IMR-90 (cell line): ENCODE data around the gene KCNJ4. TPM values are rescaled to one million over a fixed set of nuclear protein-coding genes. Genes with fewer than 3 reads are reported as not detected.

Source experiments
- ATAC-seq: fragments of 200-7000 bp; cut with Tn5 transposase; 2 replicates; pipeline ENCODE4 v1.9.1; 2020; ENCODE audit warnings: low read depth, mild to moderate bottlenecking, moderate library complexity
- BruUV-seq: library from RNA; stranded (reverse); fragments of 400-500 nt; replicated peaks from 2 replicates; lab custom pipeline; 2021; lab: Mats Ljungman, UMichigan
- CTCF ChIA-PET: fragments of 300-600 bp; formaldehyde crosslinking; extraction: SDS; loops from one replicate; lab custom pipeline; 2021; ENCODE audit warnings: antibody characterized with exemption; lab: Yijun Ruan, JAX
- POLR2A ChIA-PET: fragments of 300-600 bp; sonication (Branson Sonifier 250); formaldehyde crosslinking; loops from one replicate; lab custom pipeline; 2022; ENCODE audit warnings: antibody characterized with exemption; ENCODE audit not compliant: unreplicated experiment; lab: Charles Lee
- DNase-seq: peaks from one replicate; pipeline ENCODE4 v3.0.0; 2013
- H2AFZ ChIP-seq: replicated peaks from 2 replicates; pipeline ENCODE3; 2013; ENCODE audit warnings: low read length, mild to moderate bottlenecking; ENCODE audit not compliant: poor library complexity
- H2AK5ac ChIP-seq: 2 replicates; pipeline ENCODE4 v1.6.1; 2013; ENCODE audit warnings: low read depth, low read length, inconsistent platforms
- H2AK9ac ChIP-seq: replicated peaks from 2 replicates; pipeline ENCODE3; 2013; ENCODE audit warnings: mild to moderate bottlenecking, low read depth, low read length, moderate library complexity; ENCODE audit not compliant: poor library complexity
- H2BK120ac ChIP-seq: 2 replicates; pipeline ENCODE4 v1.6.1; 2013; ENCODE audit warnings: low read depth, low read length, inconsistent platforms
- H2BK15ac ChIP-seq: 3 replicates; pipeline ENCODE4 v1.6.1; 2013; ENCODE audit warnings: low read depth, low read length, inconsistent platforms
- H2BK20ac ChIP-seq: 2 replicates; pipeline ENCODE4 v1.6.1; 2013; ENCODE audit warnings: low read depth, mild to moderate bottlenecking, inconsistent platforms, low read length, moderate library complexity
- H2BK5ac ChIP-seq: 2 replicates; pipeline ENCODE4 v1.6.1; 2013; ENCODE audit warnings: mild to moderate bottlenecking, low read depth, low read length, inconsistent platforms; ENCODE audit not compliant: poor library complexity, severe bottlenecking
- H3K14ac ChIP-seq: replicated peaks from 2 replicates; pipeline ENCODE4 v1.6.1; 2013; ENCODE audit warnings: low read depth, low read length, inconsistent platforms
- H3K18ac ChIP-seq: 2 replicates; pipeline ENCODE4 v1.6.1; 2013; ENCODE audit warnings: low read depth, low read length, control low read depth
- H3K23ac ChIP-seq: 2 replicates; pipeline ENCODE4 v1.6.1; 2013; ENCODE audit warnings: low read depth, low read length, inconsistent platforms
- H3K27ac ChIP-seq: 2 replicates; pipeline ENCODE4 v1.5.1; 2013; ENCODE audit warnings: mild to moderate bottlenecking, control low read depth, low read length; ENCODE audit not compliant: insufficient read depth
- H3K27me3 ChIP-seq: 2 replicates; pipeline ENCODE4 v1.6.1; 2013; ENCODE audit warnings: low read length; ENCODE audit not compliant: control insufficient read depth, insufficient read depth
- H3K36me3 ChIP-seq: 2 replicates; pipeline ENCODE4 v1.6.1; 2013; ENCODE audit warnings: low read length, mixed read lengths; ENCODE audit not compliant: control insufficient read depth, insufficient read depth
- H3K4ac ChIP-seq: 2 replicates; pipeline ENCODE4 v1.6.1; 2013; ENCODE audit warnings: low read depth, low read length, inconsistent platforms
- H3K4me1 ChIP-seq: 2 replicates; pipeline ENCODE4 v1.6.1; 2013; ENCODE audit warnings: low read length, mixed read lengths; ENCODE audit not compliant: control insufficient read depth, insufficient read depth
- H3K4me2 ChIP-seq: 2 replicates; pipeline ENCODE4 v1.6.1; 2013; ENCODE audit warnings: low read depth, mild to moderate bottlenecking, control low read depth, low read length, moderate library complexity
- H3K4me3 ChIP-seq: 2 replicates; pipeline ENCODE4 v1.5.1; 2013; ENCODE audit warnings: low read depth, mild to moderate bottlenecking, control low read depth, low read length, moderate library complexity; ENCODE audit not compliant: insufficient read depth
- H3K56ac ChIP-seq: 2 replicates; pipeline ENCODE4 v1.6.1; 2013; ENCODE audit warnings: low read length, inconsistent platforms; ENCODE audit not compliant: insufficient read depth; ENCODE audit errors: extremely low read depth
- H3K79me1 ChIP-seq, 2 experiments: 2 replicates each; pipeline ENCODE4 v1.6.1; 2013; ENCODE audit warnings: low read length in 2 of 2, inconsistent platforms in 1 of 2, low read depth in 1 of 2
- H3K9ac ChIP-seq: 2 replicates; pipeline ENCODE4 v1.6.1; 2013; ENCODE audit warnings: low read depth, low read length, control low read depth
- H3K9me1 ChIP-seq: 2 replicates; pipeline ENCODE4 v1.6.1; 2013; ENCODE audit warnings: low read length, inconsistent platforms; ENCODE audit not compliant: insufficient read depth
- H3K9me3 ChIP-seq: 2 replicates; pipeline ENCODE4 v1.6.1; 2013; ENCODE audit warnings: low read length; ENCODE audit not compliant: control insufficient read depth, insufficient read depth
- H4K20me1 ChIP-seq: 2 replicates; pipeline ENCODE4 v1.6.1; 2013; ENCODE audit warnings: low read length, inconsistent platforms; ENCODE audit not compliant: insufficient read depth
- H4K5ac ChIP-seq: 2 replicates; pipeline ENCODE4 v1.6.1; 2013; ENCODE audit warnings: mild to moderate bottlenecking, low read depth, low read length, control low read depth
- H4K8ac ChIP-seq, 2 experiments: 2 replicates each; pipeline ENCODE4 v1.6.1; 2013; ENCODE audit warnings: low read depth in 2 of 2, low read length in 2 of 2, control low read depth in 1 of 2, inconsistent platforms in 1 of 2
- H4K91ac ChIP-seq: 2 replicates; pipeline ENCODE4 v1.6.1; 2013; ENCODE audit warnings: low read depth, low read length, inconsistent platforms; ENCODE audit not compliant: insufficient read depth
- BHLHE40 ChIP-seq: fragments of 150-350 bp; IDR thresholded peaks from 2 replicates; pipeline ENCODE4 v1.6.1; 2016; ENCODE audit warnings: mild to moderate bottlenecking, low read depth, low read length
- CEBPB ChIP-seq: IDR thresholded peaks from 2 replicates; pipeline ENCODE4 v1.6.1; 2012; ENCODE audit warnings: low read depth, low read length, improper control_type of control experiment
- FOS ChIP-seq: fragments of 150-350 bp; IDR thresholded peaks from 2 replicates; pipeline ENCODE4 v1.6.1; 2016; ENCODE audit warnings: low read depth, low read length
- MAFK ChIP-seq: IDR thresholded peaks from 2 replicates; pipeline ENCODE4 v1.6.1; 2012; ENCODE audit warnings: low read depth, low read length, improper control_type of control experiment
- MAZ ChIP-seq: IDR thresholded peaks from 2 replicates; pipeline ENCODE4 v1.6.1; 2012; ENCODE audit warnings: low read depth, mild to moderate bottlenecking, low read length, improper control_type of control experiment, moderate library complexity, borderline replicate concordance
- MXI1 ChIP-seq: IDR thresholded peaks from 2 replicates; pipeline ENCODE4 v1.6.1; 2012; ENCODE audit warnings: low read depth, mild to moderate bottlenecking, low read length, moderate library complexity, borderline replicate concordance
- NFE2L2 ChIP-seq: fragments of 150-350 bp; IDR thresholded peaks from 2 replicates; pipeline ENCODE4 v1.6.1; 2016; ENCODE audit warnings: low read depth, mild to moderate bottlenecking, low read length
- POLR2A ChIP-seq: IDR thresholded peaks from 2 replicates; pipeline ENCODE4 v1.6.1; 2012; ENCODE audit warnings: mild to moderate bottlenecking, low read depth, low read length
- RAD21 ChIP-seq: IDR thresholded peaks from 2 replicates; pipeline ENCODE4 v1.6.1; 2012; ENCODE audit warnings: low read length, improper control_type of control experiment
- RCOR1 ChIP-seq: IDR thresholded peaks from 2 replicates; pipeline ENCODE4 v1.6.1; 2012; ENCODE audit warnings: mild to moderate bottlenecking, low read length, improper control_type of control experiment; ENCODE audit not compliant: insufficient replicate concordance
- SMC3 ChIP-seq: fragments of 150-350 bp; IDR thresholded peaks from 2 replicates; pipeline ENCODE4 v1.6.1; 2016; ENCODE audit warnings: low read depth, mild to moderate bottlenecking, antibody characterized with exemption, low read length, moderate library complexity
- WGBS, 2 experiments: methylation state at CpG; one replicate each; pipeline versions ENCODE4 v1.1.5 to v1.1.7; 2013; ENCODE audit warnings: missing lambda C conversion rate in 2 of 2; ENCODE audit not compliant: insufficient read length in 1 of 2; ENCODE audit errors: extremely low coverage in 2 of 2; 5-methylcytosine and 5-hydroxymethylcytosine counted together
- dilution Hi-C: fragments of 300-500 bp; cut with HindIII; formaldehyde crosslinking; loops from one replicate; pipeline ENCODE4 v1.14.3; 2018; ENCODE audit warnings: low sequenced_read_pairs; ENCODE audit not compliant: unreplicated experiment
- in situ Hi-C: fragments of 300-500 bp; cut with MboI; formaldehyde crosslinking; loops from 3 replicates; pipeline ENCODE4 v1.14.3; 2019; ENCODE audit warnings: low sequenced_read_pairs, inconsistent platforms, mixed read lengths
- intact Hi-C: fragments of 100-400 bp; cut with micrococcal nuclease; formaldehyde crosslinking; loops from 2 replicates; pipeline ENCODE4 v1.10.0; 2022
- polyA plus RNA-seq, 3 experiments: library from polyadenylated mRNA; depleted of rRNA; stranded (reverse); fragments of >200 nt; gene quantifications; 2 replicates each; pipeline ENCODE4 v1.2.3, GENCODE V29; 2012; ENCODE audit warnings: low replicate concordance in 1 of 3
- total RNA-seq: library from RNA; depleted of rRNA; stranded (reverse); fragments of >200 nt; gene quantifications from 2 replicates; pipeline ENCODE4 v1.2.3, GENCODE V29; 2012
- TF ChIP-seq, protein P1 (sequence below): fragments of 150-350 bp; IDR thresholded peaks from 2 replicates; pipeline ENCODE4 v1.6.1; 2017; ENCODE audit warnings: mild to moderate bottlenecking, antibody characterized with exemption, low read length, low read depth
- TF ChIP-seq, protein P2 (sequence below): conservative IDR thresholded peaks from 2 replicates; pipeline ENCODE4 v1.5.1; 2012; ENCODE audit warnings: mild to moderate bottlenecking, low read depth, low read length, improper control_type of control experiment
- TF ChIP-seq, protein P3 (sequence below): fragments of 150-350 bp; IDR thresholded peaks from 2 replicates; pipeline ENCODE4 v1.6.1; 2016; ENCODE audit warnings: low read depth, mild to moderate bottlenecking, low read length, moderate library complexity, borderline replicate concordance

Gene KCNJ4
- total and polyA plus RNA-seq, 2 of the 4 experiments (the other 2 are of a cell fraction): not detected

DNA sequence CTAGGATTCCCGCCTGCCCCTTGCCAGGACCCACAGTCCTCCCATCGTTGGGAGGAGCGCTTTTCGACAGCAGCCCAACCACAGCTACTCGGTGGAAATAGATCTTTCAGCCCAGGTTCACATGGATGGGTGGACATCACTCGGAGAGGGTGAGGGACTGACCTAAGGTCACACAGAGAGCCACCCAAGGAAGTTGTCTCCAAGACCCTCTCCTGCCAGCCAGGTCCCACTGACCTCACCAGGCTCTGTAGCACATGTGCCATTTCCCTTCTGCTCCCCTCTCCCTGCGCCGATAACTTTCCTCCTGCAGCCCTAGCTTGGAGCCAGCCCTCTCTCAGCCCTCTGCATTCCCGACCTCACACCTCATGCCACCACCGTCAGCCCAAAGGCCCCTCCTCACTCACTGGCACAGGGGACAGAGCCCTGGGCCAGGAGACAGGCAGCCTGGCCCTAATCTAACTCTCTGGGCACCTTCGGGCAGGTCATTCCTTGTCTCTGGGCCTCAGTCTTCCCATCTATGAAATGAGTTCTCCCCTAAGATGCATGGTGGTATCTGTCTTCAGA lies 4.7 kb downstream of the KCNJ4 start:
- no peak overlapping the region for H3K4me3 ChIP-seq
- H3K36me3 ChIP-seq: no peaks in the 10 kb centered on the region
- H3K79me1 ChIP-seq: no peaks in the 10 kb centered on the region
- TF ChIP-seq MAZ (no peak), MXI1 (no peak), NFE2L2 (no peak), RAD21 (no peak), FOS (no peak), RCOR1 (no peak), CEBPB (no peak), MAFK (no peak), POLR2A (no peak), BHLHE40 (no peak), SMC3 (no peak)
- TF ChIP-seq, protein P1, sequence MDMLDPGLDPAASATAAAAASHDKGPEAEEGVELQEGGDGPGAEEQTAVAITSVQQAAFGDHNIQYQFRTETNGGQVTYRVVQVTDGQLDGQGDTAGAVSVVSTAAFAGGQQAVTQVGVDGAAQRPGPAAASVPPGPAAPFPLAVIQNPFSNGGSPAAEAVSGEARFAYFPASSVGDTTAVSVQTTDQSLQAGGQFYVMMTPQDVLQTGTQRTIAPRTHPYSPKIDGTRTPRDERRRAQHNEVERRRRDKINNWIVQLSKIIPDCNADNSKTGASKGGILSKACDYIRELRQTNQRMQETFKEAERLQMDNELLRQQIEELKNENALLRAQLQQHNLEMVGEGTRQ: no peak
- TF ChIP-seq, protein P2, sequence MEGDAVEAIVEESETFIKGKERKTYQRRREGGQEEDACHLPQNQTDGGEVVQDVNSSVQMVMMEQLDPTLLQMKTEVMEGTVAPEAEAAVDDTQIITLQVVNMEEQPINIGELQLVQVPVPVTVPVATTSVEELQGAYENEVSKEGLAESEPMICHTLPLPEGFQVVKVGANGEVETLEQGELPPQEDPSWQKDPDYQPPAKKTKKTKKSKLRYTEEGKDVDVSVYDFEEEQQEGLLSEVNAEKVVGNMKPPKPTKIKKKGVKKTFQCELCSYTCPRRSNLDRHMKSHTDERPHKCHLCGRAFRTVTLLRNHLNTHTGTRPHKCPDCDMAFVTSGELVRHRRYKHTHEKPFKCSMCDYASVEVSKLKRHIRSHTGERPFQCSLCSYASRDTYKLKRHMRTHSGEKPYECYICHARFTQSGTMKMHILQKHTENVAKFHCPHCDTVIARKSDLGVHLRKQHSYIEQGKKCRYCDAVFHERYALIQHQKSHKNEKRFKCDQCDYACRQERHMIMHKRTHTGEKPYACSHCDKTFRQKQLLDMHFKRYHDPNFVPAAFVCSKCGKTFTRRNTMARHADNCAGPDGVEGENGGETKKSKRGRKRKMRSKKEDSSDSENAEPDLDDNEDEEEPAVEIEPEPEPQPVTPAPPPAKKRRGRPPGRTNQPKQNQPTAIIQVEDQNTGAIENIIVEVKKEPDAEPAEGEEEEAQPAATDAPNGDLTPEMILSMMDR: no peak
- TF ChIP-seq, protein P3, sequence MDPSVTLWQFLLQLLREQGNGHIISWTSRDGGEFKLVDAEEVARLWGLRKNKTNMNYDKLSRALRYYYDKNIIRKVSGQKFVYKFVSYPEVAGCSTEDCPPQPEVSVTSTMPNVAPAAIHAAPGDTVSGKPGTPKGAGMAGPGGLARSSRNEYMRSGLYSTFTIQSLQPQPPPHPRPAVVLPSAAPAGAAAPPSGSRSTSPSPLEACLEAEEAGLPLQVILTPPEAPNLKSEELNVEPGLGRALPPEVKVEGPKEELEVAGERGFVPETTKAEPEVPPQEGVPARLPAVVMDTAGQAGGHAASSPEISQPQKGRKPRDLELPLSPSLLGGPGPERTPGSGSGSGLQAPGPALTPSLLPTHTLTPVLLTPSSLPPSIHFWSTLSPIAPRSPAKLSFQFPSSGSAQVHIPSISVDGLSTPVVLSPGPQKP: no peak
- H3K14ac ChIP-seq: no peak overlapping the region
- peaks cover 75% of the 10 kb centered on the region for H3K27me3 ChIP-seq
- H2AFZ ChIP-seq: no peak overlapping the region
- H3K27ac ChIP-seq: no peak overlapping the region
- intact Hi-C loops: no loop called here
- POLR2A ChIA-PET: no interaction called here
- no peak overlapping the region for H2BK5ac ChIP-seq
- H3K56ac ChIP-seq: no peak overlapping the region
- no peak overlapping the region for H2BK15ac ChIP-seq
- no peak overlapping the region for H4K5ac ChIP-seq
- H3K9me1 ChIP-seq: no peaks in the 10 kb centered on the region
- no peak overlapping the region for H2AK5ac ChIP-seq
- 58% methylated on average over 4 of the region's 11 CpGs; no CpG with 5 or more reads in 1 of the 2 experiments for WGBS, 2 experiments
- DNase-seq: no peak
- H4K20me1 ChIP-seq: no peaks in the 10 kb centered on the region
- in situ Hi-C loops: no loop called here
- H3K4me1 ChIP-seq: no peaks in the 10 kb centered on the region; the same call in 1 of the 2 replicates
- H2AK9ac ChIP-seq: no peak overlapping the region
- H3K23ac ChIP-seq: no peak overlapping the region
- dilution Hi-C loops: no loop called here
- H3K9me3 ChIP-seq: no peaks in the 10 kb centered on the region; the same call in 1 of the 2 replicates
- CTCF ChIA-PET: interaction anchor here (0.6 kb wide), 1 partner anchor 76 kb away, joined by 4 read pairs; no protein-coding TSS in a partner anchor
- H4K8ac ChIP-seq: no peak overlapping the region
- H3K4me2 ChIP-seq: no peak overlapping the region
- ATAC-seq: no peak
- no peak overlapping the region for H2BK120ac ChIP-seq
- no peak overlapping the region for H3K9ac ChIP-seq
- H4K91ac ChIP-seq: no peak overlapping the region
- BruUV-seq: no TSS peak
- no peak overlapping the region for H3K4ac ChIP-seq
- H3K18ac ChIP-seq: no peak overlapping the region
- no peak overlapping the region for H2BK20ac ChIP-seq
